ENCODE results near the gene ASB18.

DNA sequence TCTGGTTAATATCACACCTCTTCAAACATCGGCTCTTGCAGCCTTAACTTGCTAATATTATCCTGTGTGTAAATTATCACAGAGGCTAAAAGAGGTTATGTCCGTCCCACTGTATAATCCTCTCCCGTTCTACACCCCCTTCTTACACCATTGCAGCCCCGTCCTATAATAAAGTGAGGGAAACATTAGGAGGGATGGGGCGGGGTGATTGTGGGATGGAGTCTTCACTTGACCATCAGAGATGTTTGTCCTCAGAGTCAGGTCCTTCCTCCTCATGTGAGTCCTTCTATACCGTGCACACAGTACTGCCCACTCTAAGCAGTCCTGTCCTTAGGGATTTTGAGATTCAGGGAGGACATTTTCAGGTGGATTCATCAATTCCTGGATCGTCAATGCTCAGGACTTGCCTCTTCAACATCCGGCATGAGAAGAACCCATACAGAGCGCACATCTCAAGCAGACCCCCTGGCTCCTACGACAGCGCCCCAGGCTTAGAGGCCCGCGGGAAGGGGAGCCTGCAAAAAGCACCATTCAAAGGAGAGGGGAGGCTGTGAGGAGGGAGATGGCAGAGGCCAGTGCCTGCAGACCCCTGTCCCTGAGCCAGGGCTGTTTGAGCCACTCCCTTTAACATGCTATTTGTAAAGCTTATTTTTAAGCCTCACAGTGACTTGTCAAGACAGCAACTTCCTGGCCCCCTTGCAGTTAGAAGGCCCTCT, 42.8 kb upstream of the ASB18 start:
- TF ChIP-seq EZH2 (IDR thresholded peaks at IDR 0.05; ENCODE audit: insufficient read depth, poor library complexity, severe bottlenecking) (no peak), EZH2phosphoT487 (IDR thresholded peaks at IDR 0.05; ENCODE audit: insufficient read depth, low read depth) (no peak)

Measured in GM23248 (cell line).